ENCODE measurements around the gene PPP2R3C.

PPP2R3C gene

GRCh38 chr14:35085441-35085840 is 36.3 kb downstream of the PPP2R3C start:
- no peak overlapping the region for H3K4me3 ChIP-seq (ENCODE audit: low read depth, low read length)
- TF ChIP-seq, protein P1, sequence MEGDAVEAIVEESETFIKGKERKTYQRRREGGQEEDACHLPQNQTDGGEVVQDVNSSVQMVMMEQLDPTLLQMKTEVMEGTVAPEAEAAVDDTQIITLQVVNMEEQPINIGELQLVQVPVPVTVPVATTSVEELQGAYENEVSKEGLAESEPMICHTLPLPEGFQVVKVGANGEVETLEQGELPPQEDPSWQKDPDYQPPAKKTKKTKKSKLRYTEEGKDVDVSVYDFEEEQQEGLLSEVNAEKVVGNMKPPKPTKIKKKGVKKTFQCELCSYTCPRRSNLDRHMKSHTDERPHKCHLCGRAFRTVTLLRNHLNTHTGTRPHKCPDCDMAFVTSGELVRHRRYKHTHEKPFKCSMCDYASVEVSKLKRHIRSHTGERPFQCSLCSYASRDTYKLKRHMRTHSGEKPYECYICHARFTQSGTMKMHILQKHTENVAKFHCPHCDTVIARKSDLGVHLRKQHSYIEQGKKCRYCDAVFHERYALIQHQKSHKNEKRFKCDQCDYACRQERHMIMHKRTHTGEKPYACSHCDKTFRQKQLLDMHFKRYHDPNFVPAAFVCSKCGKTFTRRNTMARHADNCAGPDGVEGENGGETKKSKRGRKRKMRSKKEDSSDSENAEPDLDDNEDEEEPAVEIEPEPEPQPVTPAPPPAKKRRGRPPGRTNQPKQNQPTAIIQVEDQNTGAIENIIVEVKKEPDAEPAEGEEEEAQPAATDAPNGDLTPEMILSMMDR (IDR thresholded peaks at IDR 0.05; ENCODE audit: low read depth, low read length, missing control alignments): no peak
- DNase-seq (ENCODE audit: low read depth): no peak

DNA sequence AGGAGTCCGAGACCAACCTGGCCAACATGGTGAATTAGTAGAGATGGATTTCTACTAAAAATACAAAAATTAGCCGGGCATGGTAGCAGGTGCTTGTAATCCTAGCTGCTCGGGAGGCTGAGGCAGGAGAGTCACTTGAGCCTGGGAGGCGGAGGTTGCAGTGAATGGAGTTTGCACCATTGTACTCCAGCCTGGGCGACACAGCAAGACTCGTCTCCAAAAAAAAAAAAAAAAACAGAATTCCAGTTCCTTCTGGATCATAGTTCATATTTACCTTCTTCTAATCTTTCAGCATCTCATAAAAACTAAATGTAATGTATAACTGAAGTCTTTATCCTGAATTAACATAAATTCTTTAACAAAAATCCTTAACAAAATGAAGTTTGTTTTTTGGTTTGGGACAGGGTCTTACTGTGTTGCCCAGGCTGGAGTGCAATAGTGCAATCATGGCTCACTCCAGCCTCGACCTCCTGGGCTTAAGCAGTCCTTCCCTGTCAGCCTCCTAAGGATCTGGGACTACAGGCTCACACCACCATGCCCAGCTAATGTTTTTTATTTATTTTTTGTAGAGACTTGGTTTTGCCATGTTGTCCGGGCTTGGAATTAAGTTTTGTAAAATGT is 38.1 kb downstream of the PPP2R3C start:
- TF ChIP-seq, protein P1 (IDR thresholded peaks at IDR 0.05; ENCODE audit: low read depth, low read length, missing control alignments): no peak
- no peak overlapping the region for H3K4me3 ChIP-seq (ENCODE audit: low read depth, low read length)
- DNase-seq (ENCODE audit: low read depth): no peak

DNA sequence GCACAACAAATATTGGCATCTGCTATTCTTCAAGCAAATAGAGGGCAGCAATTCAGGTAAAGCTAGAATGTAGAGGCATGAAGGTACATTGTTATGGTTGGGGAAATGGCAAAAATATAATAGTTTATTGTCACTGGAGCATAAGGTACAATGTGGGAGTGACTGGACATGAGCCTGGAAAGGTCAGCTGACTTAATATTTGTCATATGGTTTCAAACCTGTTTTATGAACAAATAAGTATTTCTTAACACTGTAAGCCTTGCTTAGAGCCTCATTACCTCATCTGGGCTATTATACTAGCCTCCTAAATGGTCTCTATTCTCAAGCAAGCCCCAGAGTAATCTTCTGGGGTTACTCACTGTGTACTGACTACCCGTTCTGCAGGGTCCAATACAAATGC is 42.0 kb downstream of the PPP2R3C start:
- no peak for DNase-seq (ENCODE audit: low read depth)
- H3K4me3 ChIP-seq (ENCODE audit: low read depth, low read length): no peak overlapping the region
- TF ChIP-seq, protein P1 (IDR thresholded peaks at IDR 0.05; ENCODE audit: low read depth, low read length, missing control alignments): no peak

DNA sequence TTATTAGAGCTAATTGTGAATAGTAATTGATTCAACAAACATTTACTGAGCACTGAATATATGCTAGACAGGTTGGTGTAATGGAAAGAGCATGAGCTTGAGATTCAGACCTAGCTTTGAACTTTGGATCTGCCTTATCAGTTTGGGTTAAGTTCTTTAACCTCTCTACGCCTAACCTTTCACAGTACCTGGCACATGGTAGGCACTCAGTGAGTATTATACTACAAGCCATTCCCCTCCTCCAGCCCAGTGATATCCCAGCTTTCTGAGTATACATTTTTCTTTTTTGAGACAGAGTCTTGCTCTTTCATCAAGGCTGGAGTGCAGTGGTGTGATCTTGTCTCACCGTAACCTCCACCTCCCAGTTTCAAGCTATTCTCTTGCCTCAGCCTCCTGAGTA is 43.7 kb downstream of the PPP2R3C start:
- no peak for DNase-seq (ENCODE audit: low read depth)
- TF ChIP-seq, protein P1 (IDR thresholded peaks at IDR 0.05; ENCODE audit: low read depth, low read length, missing control alignments): no peak
- H3K4me3 ChIP-seq (ENCODE audit: low read depth, low read length): no peak overlapping the region

DNA sequence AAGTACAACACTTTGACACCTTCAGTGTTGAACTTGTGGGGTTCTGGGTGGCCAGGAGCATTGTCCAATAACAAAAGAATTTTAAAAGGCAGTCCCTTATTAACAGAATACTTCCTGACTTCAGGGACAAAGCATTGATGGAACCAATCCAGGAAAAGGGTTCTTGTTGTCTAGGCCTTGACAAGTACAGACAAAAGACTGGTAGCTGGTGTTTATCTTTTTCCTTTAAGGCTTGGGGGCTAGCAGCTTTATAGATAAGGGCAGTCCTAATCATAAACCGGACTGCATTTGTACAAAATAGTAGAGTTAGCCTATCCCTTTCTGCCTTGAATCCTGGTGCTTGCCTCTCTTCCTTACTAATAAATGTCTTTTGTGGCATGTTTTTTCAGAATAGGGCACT is 48.3 kb downstream of the PPP2R3C start:
- TF ChIP-seq, protein P1 (IDR thresholded peaks at IDR 0.05; ENCODE audit: low read depth, low read length, missing control alignments): no peak
- no peak for DNase-seq (ENCODE audit: low read depth)
- H3K4me3 ChIP-seq (ENCODE audit: low read depth, low read length): no peak overlapping the region

DNA sequence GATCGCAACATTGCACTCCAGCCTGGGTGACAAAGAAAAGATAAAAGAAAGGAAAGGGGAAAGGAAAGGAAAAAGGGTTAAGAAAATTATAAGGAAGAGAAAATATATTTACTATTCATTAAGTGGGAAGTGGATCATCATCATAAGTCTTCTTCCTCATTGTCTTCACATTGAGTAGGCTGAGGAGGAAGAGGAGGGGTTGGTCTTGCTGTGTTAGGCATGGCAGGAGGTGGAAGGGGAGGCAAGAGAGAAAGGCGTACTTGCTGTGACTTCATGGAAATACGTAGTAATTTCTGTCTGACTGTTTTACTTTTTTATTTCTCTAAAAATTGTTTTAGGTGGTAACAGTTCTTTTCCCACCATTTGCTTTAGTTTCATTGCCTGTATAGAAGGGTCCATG is 49.6 kb downstream of the PPP2R3C start:
- TF ChIP-seq, protein P1 (IDR thresholded peaks at IDR 0.05; ENCODE audit: low read depth, low read length, missing control alignments): no peak
- DNase-seq (ENCODE audit: low read depth): no peak
- no peak overlapping the region for H3K4me3 ChIP-seq (ENCODE audit: low read depth, low read length)
